ENCODE measurements around the gene SNRNP48.
A peak's percentile ranks its signal among the peaks of the same experiment; 100 is the strongest.

SNRNP48 gene, protein sequence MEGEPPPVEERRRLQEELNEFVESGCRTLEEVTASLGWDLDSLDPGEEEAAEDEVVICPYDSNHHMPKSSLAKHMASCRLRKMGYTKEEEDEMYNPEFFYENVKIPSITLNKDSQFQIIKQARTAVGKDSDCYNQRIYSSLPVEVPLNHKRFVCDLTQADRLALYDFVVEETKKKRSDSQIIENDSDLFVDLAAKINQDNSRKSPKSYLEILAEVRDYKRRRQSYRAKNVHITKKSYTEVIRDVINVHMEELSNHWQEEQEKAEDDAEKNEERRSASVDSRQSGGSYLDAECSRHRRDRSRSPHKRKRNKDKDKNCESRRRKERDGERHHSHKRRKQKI

GRCh38 chr6:7589949-7590917, at the start of gene SNRNP48:
SNRNP48 (plus strand) TSS chr6:7590198; CDS start chr6:7590258, 60 bp downstream.
- peak; percentile 92 for DNase-seq

- DNase-seq: peak; percentile 18
Measured at GRCh38 chr6:7540595-7540994, 49.4 kb upstream of the SNRNP48 start.

DNA sequence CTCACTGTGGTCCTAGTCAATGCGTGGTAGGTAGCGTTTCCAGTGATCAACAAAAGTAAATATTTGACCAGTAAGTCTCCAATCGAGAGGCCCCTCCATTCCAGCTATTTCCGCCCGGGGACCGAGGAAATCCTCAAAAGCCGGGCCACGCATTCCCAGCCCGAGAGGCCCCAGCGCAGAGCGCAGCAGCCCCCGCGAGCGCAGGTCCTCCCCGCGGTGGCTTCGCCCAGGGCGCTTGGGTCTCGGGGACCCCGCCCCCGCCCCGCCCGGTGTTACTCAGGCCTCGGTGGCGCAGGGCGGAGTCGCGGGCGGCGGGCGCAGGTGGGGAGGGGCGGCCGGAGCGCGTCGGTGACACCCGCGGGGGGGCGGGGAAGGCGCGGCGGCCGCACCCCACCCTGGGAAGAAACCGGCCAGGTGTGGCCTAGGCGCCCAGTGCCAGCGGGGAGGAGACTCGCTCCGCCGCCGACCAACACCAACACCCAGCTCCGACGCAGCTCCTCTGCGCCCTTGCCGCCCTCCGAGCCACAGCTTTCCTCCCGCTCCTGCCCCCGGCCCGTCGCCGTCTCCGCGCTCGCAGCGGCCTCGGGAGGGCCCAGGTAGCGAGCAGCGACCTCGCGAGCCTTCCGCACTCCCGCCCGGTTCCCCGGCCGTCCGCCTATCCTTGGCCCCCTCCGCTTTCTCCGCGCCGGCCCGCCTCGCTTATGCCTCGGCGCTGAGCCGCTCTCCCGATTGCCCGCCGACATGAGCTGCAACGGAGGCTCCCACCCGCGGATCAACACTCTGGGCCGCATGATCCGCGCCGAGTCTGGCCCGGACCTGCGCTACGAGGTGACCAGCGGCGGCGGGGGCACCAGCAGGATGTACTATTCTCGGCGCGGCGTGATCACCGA, 48.6 kb upstream of the SNRNP48 start, which contains the start of gene DSP:
Gene DSP, plus strand, starts transcription at position 497 of the 890 bp plus-strand sequence. Its CDS starts 245 bp downstream, at position 742.
- DNase-seq: peak; percentile 30

DNA sequence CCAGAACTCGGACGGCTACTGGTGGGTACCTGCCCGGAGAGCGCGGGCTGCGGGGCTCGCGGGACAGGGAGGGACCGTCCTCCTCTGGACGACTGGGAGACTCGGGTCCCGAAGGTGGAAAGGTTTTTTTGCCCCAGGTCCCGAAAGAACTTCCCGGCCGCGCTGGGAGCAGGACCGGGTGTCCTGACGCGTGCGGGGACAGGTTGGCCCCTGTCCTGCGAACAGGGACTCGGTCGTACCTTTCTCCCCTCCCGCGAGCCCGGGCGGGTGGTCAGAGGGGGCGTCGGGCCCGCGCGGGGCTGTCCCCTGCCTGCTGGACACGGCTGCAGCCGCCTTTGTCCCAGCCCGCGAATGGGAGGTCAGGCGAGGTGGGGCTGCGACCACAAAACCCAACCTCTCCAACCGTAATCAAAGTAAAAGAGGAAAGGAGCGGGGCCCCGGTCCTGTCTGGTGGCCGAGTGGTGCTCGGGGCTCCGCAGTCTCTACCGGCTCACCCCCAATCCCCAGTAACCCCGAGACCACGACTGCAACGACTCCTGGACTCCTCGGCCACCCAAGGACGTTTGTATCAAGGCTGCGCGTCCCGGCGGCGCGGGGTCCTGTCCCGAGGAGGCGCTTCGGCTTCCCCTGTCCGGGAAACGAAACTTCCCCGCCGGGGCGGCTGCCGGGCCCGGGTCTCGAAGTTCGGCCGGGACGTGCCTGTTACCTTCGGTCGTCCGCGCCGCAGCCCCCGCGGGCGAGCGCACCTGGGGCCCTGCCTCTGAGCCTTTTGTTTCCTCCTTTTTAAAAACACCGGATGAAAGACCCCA, 47.7 kb upstream of the SNRNP48 start:
- peak; percentile 20 for DNase-seq

- DNase-seq: no peak
Measured at GRCh38 chr6:7542874-7543624, 46.9 kb upstream of the SNRNP48 start.

DNA sequence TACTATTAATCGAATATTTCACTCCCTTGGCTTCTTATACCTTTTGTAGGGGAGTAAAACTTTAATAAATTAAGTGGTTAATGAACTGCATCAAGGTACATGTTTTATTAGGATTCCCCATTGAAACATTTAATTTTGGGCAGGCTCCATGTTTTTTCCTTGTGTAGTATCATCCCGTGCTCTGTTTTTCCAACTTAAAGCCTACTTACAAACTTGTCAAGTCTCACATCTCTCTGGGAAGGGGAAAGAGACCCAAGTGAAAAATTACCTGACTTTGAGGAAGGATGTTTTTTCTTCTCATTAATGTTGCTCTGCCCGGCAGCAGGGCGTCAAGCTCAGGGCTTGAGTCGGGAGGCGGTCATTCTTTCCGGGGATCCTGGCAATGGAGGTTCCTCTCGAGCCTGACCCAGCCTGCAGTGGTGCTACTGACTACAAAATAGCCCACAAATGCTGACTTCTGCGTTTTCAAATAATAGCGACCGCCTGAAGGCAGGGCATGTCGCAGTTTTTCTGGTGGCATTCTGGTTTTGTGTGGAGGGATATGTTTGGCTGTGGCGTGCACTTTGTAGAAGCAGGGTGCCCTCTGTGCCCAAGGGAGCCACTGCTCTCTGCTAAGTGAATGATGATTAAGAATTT, 46.1 kb upstream of the SNRNP48 start:
- DNase-seq: no peak

DNA sequence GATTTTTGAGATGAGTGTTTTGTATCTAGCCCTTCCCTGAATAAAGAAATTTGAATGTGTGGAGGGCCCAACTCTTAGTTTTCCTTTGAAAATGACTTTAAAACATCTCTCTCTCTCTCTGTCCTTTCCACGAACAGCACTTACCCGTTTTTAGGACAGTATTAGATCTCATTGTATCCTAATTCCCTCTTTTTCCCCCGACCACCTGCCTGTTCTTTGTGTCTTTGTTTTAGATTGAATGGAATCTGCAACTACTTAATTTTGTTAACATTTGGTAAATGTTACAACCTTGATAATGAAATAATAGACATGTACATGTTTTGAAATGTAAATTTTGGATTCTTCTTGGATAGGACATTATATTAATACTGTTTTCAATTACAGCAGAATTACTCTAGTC, 45.4 kb upstream of the SNRNP48 start:
- no peak for DNase-seq

- DNase-seq: no peak
Measured at GRCh38 chr6:7545316-7546019, 44.5 kb upstream of the SNRNP48 start.

GRCh38 chr6:7546020-7546369, 44.0 kb upstream of the SNRNP48 start:
- DNase-seq: no peak

DNA sequence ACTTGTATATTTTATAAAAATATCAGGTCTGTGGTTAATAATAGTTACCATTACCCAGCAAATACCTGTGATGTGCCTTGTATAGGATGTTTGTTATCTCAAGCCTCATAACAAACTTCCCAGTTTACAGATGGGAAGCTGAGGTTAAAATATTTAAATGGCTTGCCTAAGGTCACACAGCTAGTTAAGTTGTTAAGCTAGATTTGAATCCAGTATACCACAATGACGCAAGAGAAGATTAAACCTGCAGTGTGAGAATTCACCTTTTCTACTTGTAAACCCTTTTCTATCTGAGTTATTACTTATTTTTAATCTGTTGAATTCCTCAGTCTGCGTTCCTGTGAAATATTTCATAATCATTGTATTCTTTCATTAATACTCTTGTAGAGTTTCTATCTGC, 43.6 kb upstream of the SNRNP48 start:
- DNase-seq: no peak

- no peak for DNase-seq
Measured at GRCh38 chr6:7546896-7547295, 43.1 kb upstream of the SNRNP48 start.

DNA sequence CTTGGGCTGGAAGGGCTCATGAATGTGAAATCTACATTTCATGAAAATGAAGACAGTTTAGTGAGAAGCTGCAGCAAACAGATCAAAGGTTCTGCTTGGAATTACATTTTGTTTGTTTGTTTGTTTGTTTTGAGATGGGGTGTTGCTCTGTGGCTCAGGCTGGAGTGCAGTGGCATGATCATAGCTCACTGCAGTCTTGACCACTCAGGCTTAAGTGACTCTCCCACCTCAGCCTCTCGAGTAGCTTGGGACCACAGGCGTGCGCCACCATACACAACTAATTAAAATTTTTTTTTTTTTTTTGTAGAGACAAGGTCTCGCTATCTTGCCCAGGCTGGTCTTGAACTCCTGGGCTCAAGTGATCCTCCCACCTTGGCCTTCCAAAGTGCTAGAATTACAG, 42.7 kb upstream of the SNRNP48 start:
- no peak for DNase-seq

DNA sequence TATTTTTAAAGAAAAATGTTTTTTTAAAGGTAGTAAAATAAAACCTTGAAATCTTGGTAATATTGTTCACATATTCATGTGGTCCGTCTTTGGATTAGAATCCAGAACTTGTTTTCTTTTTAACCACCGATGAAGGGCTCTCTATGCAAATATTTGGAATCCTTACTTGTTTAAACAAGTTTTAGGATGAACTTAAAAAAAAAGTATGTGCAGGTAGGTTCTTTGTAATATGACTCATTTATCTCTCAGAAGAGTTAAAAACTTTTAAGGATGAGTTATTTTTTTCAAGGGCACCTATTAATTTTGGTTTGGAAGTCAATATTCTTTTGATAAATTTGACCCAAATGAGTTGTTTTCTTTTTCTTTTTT, 39.6 kb upstream of the SNRNP48 start:
- DNase-seq: no peak

DNA sequence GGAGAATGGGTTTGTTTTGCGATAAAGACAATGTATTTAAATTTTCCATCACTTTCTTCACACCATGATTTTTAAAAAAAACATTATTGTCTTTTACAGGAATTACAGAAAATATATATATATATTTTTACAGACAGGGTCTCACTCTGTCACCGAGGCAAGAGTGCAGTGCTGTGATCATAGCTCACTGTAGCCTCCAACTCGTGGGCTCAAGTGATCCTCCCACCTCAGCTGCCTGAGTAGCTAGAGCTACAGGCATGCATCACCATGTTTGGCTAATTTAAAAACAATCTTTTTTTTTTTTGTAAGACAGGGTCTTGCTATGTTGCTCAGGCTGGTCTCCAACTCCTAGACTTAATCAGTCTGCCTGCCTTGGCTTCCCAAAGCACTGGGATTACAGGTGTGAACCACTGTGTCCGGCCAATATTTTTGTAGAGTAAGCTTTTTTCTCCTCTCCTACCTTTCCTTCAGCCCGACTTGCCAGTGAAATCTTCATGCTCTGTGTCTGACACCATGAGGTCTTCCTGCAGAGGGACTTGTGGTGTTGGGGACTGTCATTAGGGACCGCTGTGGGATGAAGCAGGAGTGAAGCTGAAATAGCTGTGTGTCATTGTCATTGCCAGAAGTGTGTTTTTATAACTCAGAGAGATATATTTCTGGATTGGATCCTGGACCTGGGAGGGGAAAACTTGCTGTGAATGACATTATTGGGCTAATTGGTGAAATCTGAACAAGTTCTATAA, 35.3 kb upstream of the SNRNP48 start:
- DNase-seq: no peak

DNA sequence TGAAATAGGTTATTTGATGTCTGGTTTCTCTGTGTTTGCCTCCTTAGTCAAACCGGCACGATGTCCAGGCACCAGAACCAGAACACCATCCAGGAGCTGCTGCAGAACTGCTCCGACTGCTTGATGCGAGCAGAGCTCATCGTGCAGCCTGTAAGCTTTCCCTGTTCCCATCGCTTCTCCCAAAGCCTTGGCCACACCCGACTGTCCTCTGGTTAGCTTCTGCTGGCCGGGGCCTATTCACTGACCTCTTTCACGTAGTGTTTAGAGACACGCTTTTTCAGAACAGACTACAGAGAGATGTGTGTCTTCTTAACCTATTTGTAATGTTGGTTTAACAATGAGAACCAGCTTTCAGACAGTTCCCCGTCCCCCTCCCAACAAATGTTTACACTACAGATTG, 34.3 kb upstream of the SNRNP48 start:
- DNase-seq: no peak

GRCh38 chr6:7556394-7557106, 33.4 kb upstream of the SNRNP48 start:
- DNase-seq: no peak

GRCh38 chr6:7557652-7558051, 32.3 kb upstream of the SNRNP48 start:
- no peak for DNase-seq

DNA sequence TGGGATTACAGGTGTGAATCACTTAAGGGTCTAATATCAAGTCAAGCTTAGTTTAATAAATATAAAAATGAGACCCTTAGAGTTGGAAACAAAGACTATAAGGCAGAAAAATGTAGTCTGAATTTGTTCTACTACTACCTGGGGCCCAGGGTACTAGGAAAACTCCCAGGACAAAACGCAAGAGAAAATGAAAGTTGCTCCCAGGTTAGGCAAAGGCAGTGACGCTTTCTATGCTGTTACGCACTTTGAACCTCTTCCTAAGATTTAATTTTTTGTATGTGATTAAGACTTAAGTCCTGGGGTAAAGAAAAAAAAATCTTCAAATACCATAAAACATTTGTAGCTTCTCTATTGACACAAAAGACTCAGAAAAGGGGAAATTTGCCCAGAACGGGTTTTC, 31.2 kb upstream of the SNRNP48 start:
- DNase-seq: no peak

- DNase-seq: no peak
Measured at GRCh38 chr6:7559196-7559595, 30.8 kb upstream of the SNRNP48 start.
